ENCODE measurements around the gene EXOC4.

EXOC4 gene

GRCh38 chr7:133529861-133530260 is 277.0 kb downstream of the EXOC4 start:
- no peak overlapping the region for H3K27ac ChIP-seq (ENCODE audit: low read depth, low read length)
- H3K9me3 ChIP-seq (ENCODE audit: control insufficient read depth in 5 of 5, low read length in 5 of 5): no peaks in the 10 kb centered on the region
- peaks cover 0 to 11% (median 0%) of the 10 kb centered on the region in 5 donors for H3K4me1 ChIP-seq (ENCODE audit: control insufficient read depth in 5 of 5, insufficient read depth in 5 of 5, low read length in 5 of 5)
- no peak overlapping the region for H3K4me3 ChIP-seq (ENCODE audit: low read depth in 1 of 5, low read length in 5 of 5)
- no peaks in the 10 kb centered on the region for H3K27me3 ChIP-seq (ENCODE audit: control insufficient read depth in 5 of 5, insufficient read depth in 4 of 5, low read length in 5 of 5)
- H3K9ac ChIP-seq (ENCODE audit: low read length in 5 of 5): no peak overlapping the region
- H3K36me3 ChIP-seq (ENCODE audit: control insufficient read depth in 5 of 5, insufficient read depth in 5 of 5, low read length in 5 of 5): no peaks in the 10 kb centered on the region

GRCh38 chr7:133530682-133531081 is 277.8 kb downstream of the EXOC4 start:
- H3K4me3 ChIP-seq (ENCODE audit: low read depth in 1 of 5, low read length in 5 of 5): no peak overlapping the region

GRCh38 chr7:133534816-133535215 is 281.9 kb downstream of the EXOC4 start:
- Histone ChIP-seq H3K27me3 (ENCODE audit: control insufficient read depth in 5 of 5, insufficient read depth in 4 of 5, low read length in 5 of 5) (no peaks in the 10 kb centered on the region), H3K36me3 (ENCODE audit: control insufficient read depth in 5 of 5, insufficient read depth in 5 of 5, low read length in 5 of 5) (no peaks in the 10 kb centered on the region), H3K27ac (ENCODE audit: low read depth, low read length) (no peak overlapping the region), H3K9ac (ENCODE audit: low read length in 5 of 5) (no peak overlapping the region), H3K9me3 (ENCODE audit: control insufficient read depth in 5 of 5, low read length in 5 of 5) (no peaks in the 10 kb centered on the region), H3K4me3 (ENCODE audit: low read depth in 1 of 5, low read length in 5 of 5) (no peak overlapping the region), H3K4me1 (ENCODE audit: control insufficient read depth in 5 of 5, insufficient read depth in 5 of 5, low read length in 5 of 5) (peaks cover 0 to 11% (median 0%) of the 10 kb centered on the region in 5 donors)

More at GRCh38 chr7:133530682-133531081, 277.8 kb downstream of the EXOC4 start:
- no peaks in the 10 kb centered on the region for H3K27me3 ChIP-seq (ENCODE audit: control insufficient read depth in 5 of 5, insufficient read depth in 4 of 5, low read length in 5 of 5)
- H3K9me3 ChIP-seq (ENCODE audit: control insufficient read depth in 5 of 5, low read length in 5 of 5): no peaks in the 10 kb centered on the region
- H3K9ac ChIP-seq (ENCODE audit: low read length in 5 of 5): no peak overlapping the region
- no peaks in the 10 kb centered on the region for H3K36me3 ChIP-seq (ENCODE audit: control insufficient read depth in 5 of 5, insufficient read depth in 5 of 5, low read length in 5 of 5)
- H3K27ac ChIP-seq (ENCODE audit: low read depth, low read length): no peak overlapping the region
- peaks cover 0 to 11% (median 0%) of the 10 kb centered on the region in 5 donors for H3K4me1 ChIP-seq (ENCODE audit: control insufficient read depth in 5 of 5, insufficient read depth in 5 of 5, low read length in 5 of 5)

GRCh38 chr7:133535308-133535707 is 282.4 kb downstream of the EXOC4 start:
- Histone ChIP-seq H3K27ac (ENCODE audit: low read depth, low read length) (no peak overlapping the region), H3K9ac (ENCODE audit: low read length in 5 of 5) (no peak overlapping the region), H3K4me1 (ENCODE audit: control insufficient read depth in 5 of 5, insufficient read depth in 5 of 5, low read length in 5 of 5) (peaks cover 0 to 10% (median 0%) of the 10 kb centered on the region in 5 donors), H3K4me3 (ENCODE audit: low read depth in 1 of 5, low read length in 5 of 5) (no peak overlapping the region), H3K27me3 (ENCODE audit: control insufficient read depth in 5 of 5, insufficient read depth in 4 of 5, low read length in 5 of 5) (no peaks in the 10 kb centered on the region), H3K36me3 (ENCODE audit: control insufficient read depth in 5 of 5, insufficient read depth in 5 of 5, low read length in 5 of 5) (no peaks in the 10 kb centered on the region), H3K9me3 (ENCODE audit: control insufficient read depth in 5 of 5, low read length in 5 of 5) (no peaks in the 10 kb centered on the region)

- no peaks in the 10 kb centered on the region for H3K9me3 ChIP-seq (ENCODE audit: control insufficient read depth in 5 of 5, low read length in 5 of 5)
- no peak overlapping the region for H3K4me3 ChIP-seq (ENCODE audit: low read depth in 1 of 5, low read length in 5 of 5)
- peaks cover 0 to 6% (median 0%) of the 10 kb centered on the region in 5 donors for H3K4me1 ChIP-seq (ENCODE audit: control insufficient read depth in 5 of 5, insufficient read depth in 5 of 5, low read length in 5 of 5)
- H3K9ac ChIP-seq (ENCODE audit: low read length in 5 of 5): no peak overlapping the region
- no peaks in the 10 kb centered on the region for H3K27me3 ChIP-seq (ENCODE audit: control insufficient read depth in 5 of 5, insufficient read depth in 4 of 5, low read length in 5 of 5)
- no peaks in the 10 kb centered on the region for H3K36me3 ChIP-seq (ENCODE audit: control insufficient read depth in 5 of 5, insufficient read depth in 5 of 5, low read length in 5 of 5)
- H3K27ac ChIP-seq (ENCODE audit: low read depth, low read length): no peak overlapping the region
These were observed 283.6 kb downstream of the EXOC4 start for GRCh38 chr7:133536450-133536849.

GRCh38 chr7:133539016-133539415 is 286.1 kb downstream of the EXOC4 start:
- no peaks in the 10 kb centered on the region for H3K27me3 ChIP-seq (ENCODE audit: control insufficient read depth in 5 of 5, insufficient read depth in 4 of 5, low read length in 5 of 5)
- H3K27ac ChIP-seq (ENCODE audit: low read depth, low read length): no peak overlapping the region
- H3K4me1 ChIP-seq (ENCODE audit: control insufficient read depth in 5 of 5, insufficient read depth in 5 of 5, low read length in 5 of 5): peaks cover 0 to 3% (median 0%) of the 10 kb centered on the region in 5 donors
- H3K9ac ChIP-seq (ENCODE audit: low read length in 5 of 5): no peak overlapping the region
- no peaks in the 10 kb centered on the region for H3K36me3 ChIP-seq (ENCODE audit: control insufficient read depth in 5 of 5, insufficient read depth in 5 of 5, low read length in 5 of 5)
- no peak overlapping the region for H3K4me3 ChIP-seq (ENCODE audit: low read depth in 1 of 5, low read length in 5 of 5)
- H3K9me3 ChIP-seq (ENCODE audit: control insufficient read depth in 5 of 5, low read length in 5 of 5): no peaks in the 10 kb centered on the region

- Histone ChIP-seq H3K4me3 (ENCODE audit: low read depth in 1 of 5, low read length in 5 of 5) (no peak overlapping the region), H3K9me3 (ENCODE audit: control insufficient read depth in 5 of 5, low read length in 5 of 5) (no peaks in the 10 kb centered on the region), H3K4me1 (ENCODE audit: control insufficient read depth in 5 of 5, insufficient read depth in 5 of 5, low read length in 5 of 5) (peaks cover 0 to 3% (median 0%) of the 10 kb centered on the region in 5 donors), H3K27ac (ENCODE audit: low read depth, low read length) (no peak overlapping the region), H3K27me3 (ENCODE audit: control insufficient read depth in 5 of 5, insufficient read depth in 4 of 5, low read length in 5 of 5) (no peaks in the 10 kb centered on the region), H3K36me3 (ENCODE audit: control insufficient read depth in 5 of 5, insufficient read depth in 5 of 5, low read length in 5 of 5) (no peaks in the 10 kb centered on the region), H3K9ac (ENCODE audit: low read length in 5 of 5) (no peak overlapping the region)
These were observed 287.4 kb downstream of the EXOC4 start for GRCh38 chr7:133540096-133540860.

- no peak overlapping the region for H3K27ac ChIP-seq (ENCODE audit: low read depth, low read length)
These were observed 289.4 kb downstream of the EXOC4 start for GRCh38 chr7:133542209-133542780.

GRCh38 chr7:133543657-133544056 is 290.8 kb downstream of the EXOC4 start:
- H3K9ac ChIP-seq (ENCODE audit: low read length in 5 of 5): no peak overlapping the region
- H3K4me3 ChIP-seq (ENCODE audit: low read depth in 1 of 5, low read length in 5 of 5): no peak overlapping the region
- H3K27me3 ChIP-seq (ENCODE audit: control insufficient read depth in 5 of 5, insufficient read depth in 4 of 5, low read length in 5 of 5): no peaks in the 10 kb centered on the region
- peaks cover 0 to 3% (median 0%) of the 10 kb centered on the region in 5 donors for H3K4me1 ChIP-seq (ENCODE audit: control insufficient read depth in 5 of 5, insufficient read depth in 5 of 5, low read length in 5 of 5)
- no peak overlapping the region for H3K27ac ChIP-seq (ENCODE audit: low read depth, low read length)
- H3K9me3 ChIP-seq (ENCODE audit: control insufficient read depth in 5 of 5, low read length in 5 of 5): no peaks in the 10 kb centered on the region
- H3K36me3 ChIP-seq (ENCODE audit: control insufficient read depth in 5 of 5, insufficient read depth in 5 of 5, low read length in 5 of 5): no peaks in the 10 kb centered on the region

More at GRCh38 chr7:133542209-133542780, 289.4 kb downstream of the EXOC4 start:
- no peaks in the 10 kb centered on the region for H3K36me3 ChIP-seq (ENCODE audit: control insufficient read depth in 5 of 5, insufficient read depth in 5 of 5, low read length in 5 of 5)
- no peak overlapping the region for H3K9ac ChIP-seq (ENCODE audit: low read length in 5 of 5)
- peaks cover 0 to 3% (median 0%) of the 10 kb centered on the region in 5 donors for H3K4me1 ChIP-seq (ENCODE audit: control insufficient read depth in 5 of 5, insufficient read depth in 5 of 5, low read length in 5 of 5)
- no peaks in the 10 kb centered on the region for H3K9me3 ChIP-seq (ENCODE audit: control insufficient read depth in 5 of 5, low read length in 5 of 5)
- H3K27me3 ChIP-seq (ENCODE audit: control insufficient read depth in 5 of 5, insufficient read depth in 4 of 5, low read length in 5 of 5): no peaks in the 10 kb centered on the region
- no peak overlapping the region for H3K4me3 ChIP-seq (ENCODE audit: low read depth in 1 of 5, low read length in 5 of 5)

- no peaks in the 10 kb centered on the region for H3K27me3 ChIP-seq (ENCODE audit: control insufficient read depth in 5 of 5, insufficient read depth in 4 of 5, low read length in 5 of 5)
- H3K4me3 ChIP-seq (ENCODE audit: low read depth in 1 of 5, low read length in 5 of 5): no peak overlapping the region
- no peaks in the 10 kb centered on the region for H3K9me3 ChIP-seq (ENCODE audit: control insufficient read depth in 5 of 5, low read length in 5 of 5)
- H3K27ac ChIP-seq (ENCODE audit: low read depth, low read length): no peak overlapping the region
- no peak overlapping the region for H3K9ac ChIP-seq (ENCODE audit: low read length in 5 of 5)
- peaks cover 0 to 9% (median 4%) of the 10 kb centered on the region in 5 donors for H3K4me1 ChIP-seq (ENCODE audit: control insufficient read depth in 5 of 5, insufficient read depth in 5 of 5, low read length in 5 of 5)
- H3K36me3 ChIP-seq (ENCODE audit: control insufficient read depth in 5 of 5, insufficient read depth in 5 of 5, low read length in 5 of 5): no peaks in the 10 kb centered on the region
These were observed 292.7 kb downstream of the EXOC4 start for GRCh38 chr7:133545618-133546017.

Measured in subcutaneous abdominal adipose tissue (tissue), 5 donors.